Measurements from ENCODE around the gene KLRG1.

KLRG1 gene

GRCh38 chr12:8953773-8954402, 35.5 kb upstream of the KLRG1 start:
- H3K4me3 ChIP-seq = no peak overlapping the region
- no peaks in the 10 kb centered on the region for H3K9me3 ChIP-seq
- H3K4me1 ChIP-seq = peaks cover 0 to 9% (median 2%) of the 10 kb centered on the region in 4 donors
- TF ChIP-seq, protein P1, sequence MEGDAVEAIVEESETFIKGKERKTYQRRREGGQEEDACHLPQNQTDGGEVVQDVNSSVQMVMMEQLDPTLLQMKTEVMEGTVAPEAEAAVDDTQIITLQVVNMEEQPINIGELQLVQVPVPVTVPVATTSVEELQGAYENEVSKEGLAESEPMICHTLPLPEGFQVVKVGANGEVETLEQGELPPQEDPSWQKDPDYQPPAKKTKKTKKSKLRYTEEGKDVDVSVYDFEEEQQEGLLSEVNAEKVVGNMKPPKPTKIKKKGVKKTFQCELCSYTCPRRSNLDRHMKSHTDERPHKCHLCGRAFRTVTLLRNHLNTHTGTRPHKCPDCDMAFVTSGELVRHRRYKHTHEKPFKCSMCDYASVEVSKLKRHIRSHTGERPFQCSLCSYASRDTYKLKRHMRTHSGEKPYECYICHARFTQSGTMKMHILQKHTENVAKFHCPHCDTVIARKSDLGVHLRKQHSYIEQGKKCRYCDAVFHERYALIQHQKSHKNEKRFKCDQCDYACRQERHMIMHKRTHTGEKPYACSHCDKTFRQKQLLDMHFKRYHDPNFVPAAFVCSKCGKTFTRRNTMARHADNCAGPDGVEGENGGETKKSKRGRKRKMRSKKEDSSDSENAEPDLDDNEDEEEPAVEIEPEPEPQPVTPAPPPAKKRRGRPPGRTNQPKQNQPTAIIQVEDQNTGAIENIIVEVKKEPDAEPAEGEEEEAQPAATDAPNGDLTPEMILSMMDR (IDR thresholded peaks at IDR 0.05) = no peak
- intact Hi-C loops (cut with DNase I; ENCODE audit: low total_unique reads) = loop anchor here (10.0 kb wide), 1 partner anchor 81 kb away; no protein-coding TSS in a partner anchor
- no peak overlapping the region for H3K27ac ChIP-seq
- no peaks in the 10 kb centered on the region for H3K27me3 ChIP-seq
- DNase-seq = no peak
- no peaks in the 10 kb centered on the region for H3K36me3 ChIP-seq

- Histone ChIP-seq H3K27me3 (no peaks in the 10 kb centered on the region), H3K4me1 (peaks cover 0 to 3% (median 0%) of the 10 kb centered on the region in 4 donors), H3K4me3 (no peak overlapping the region), H3K27ac (no peak overlapping the region), H3K36me3 (no peaks in the 10 kb centered on the region), H3K9me3 (no peaks in the 10 kb centered on the region)
- intact Hi-C loops (cut with DNase I; ENCODE audit: low total_unique reads) = loop anchor here (10.0 kb wide), 1 partner anchor 79 kb away; no protein-coding TSS in a partner anchor
- TF ChIP-seq, protein P1 (IDR thresholded peaks at IDR 0.05) = no peak
- no peak for DNase-seq
Observed at GRCh38 chr12:8956073-8956472, 33.3 kb upstream of the KLRG1 start.

- H3K36me3 ChIP-seq = no peaks in the 10 kb centered on the region
- H3K27ac ChIP-seq = no peak overlapping the region
- no peaks in the 10 kb centered on the region for H3K4me1 ChIP-seq
- intact Hi-C loops (cut with DNase I; ENCODE audit: low total_unique reads) = loop anchor here (10.0 kb wide), 1 partner anchor 78 kb away; no protein-coding TSS in a partner anchor
- no peaks in the 10 kb centered on the region for H3K27me3 ChIP-seq
- H3K9me3 ChIP-seq = no peaks in the 10 kb centered on the region
- no peak for DNase-seq
- TF ChIP-seq, protein P1 (IDR thresholded peaks at IDR 0.05) = no peak
- no peak overlapping the region for H3K4me3 ChIP-seq
Observed at GRCh38 chr12:8956772-8957171, 32.6 kb upstream of the KLRG1 start.

DNA sequence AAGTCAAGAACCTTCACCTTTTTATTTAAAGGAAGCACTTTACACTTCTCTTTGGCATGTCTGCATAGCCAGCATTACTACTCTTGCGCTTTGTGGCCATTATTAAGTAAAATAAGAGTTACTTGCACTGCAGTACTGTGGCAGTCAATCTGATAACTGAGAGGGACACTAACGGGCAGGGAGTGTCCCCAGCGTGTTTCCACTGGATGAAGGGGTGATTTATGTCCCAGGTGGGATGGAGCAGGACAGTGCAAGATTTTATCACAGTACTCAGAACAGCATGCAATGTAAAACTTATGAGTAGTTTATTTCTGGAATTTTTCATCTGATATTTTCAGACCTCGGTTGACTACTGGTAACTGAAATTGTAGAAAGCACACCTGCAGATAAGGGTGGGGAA, 31.8 kb upstream of the KLRG1 start:
- intact Hi-C loops (cut with DNase I; ENCODE audit: low total_unique reads) = loop anchor here (10.0 kb wide), 1 partner anchor 77 kb away; no protein-coding TSS in a partner anchor
- TF ChIP-seq, protein P1 (IDR thresholded peaks at IDR 0.05) = no peak
- no peak for DNase-seq

GRCh38 chr12:8958066-8958465, 31.3 kb upstream of the KLRG1 start:
- TF ChIP-seq, protein P1 (IDR thresholded peaks at IDR 0.05) = no peak

More for the DNA sequence above, 31.8 kb upstream of the KLRG1 start:
- H3K9me3 ChIP-seq = no peaks in the 10 kb centered on the region
- no peak overlapping the region for H3K27ac ChIP-seq
- no peaks in the 10 kb centered on the region for H3K27me3 ChIP-seq
- H3K4me1 ChIP-seq = no peaks in the 10 kb centered on the region
- H3K36me3 ChIP-seq = no peaks in the 10 kb centered on the region
- no peak overlapping the region for H3K4me3 ChIP-seq

More at GRCh38 chr12:8958066-8958465, 31.3 kb upstream of the KLRG1 start:
- no peaks in the 10 kb centered on the region for H3K4me1 ChIP-seq
- intact Hi-C loops (cut with DNase I; ENCODE audit: low total_unique reads) = loop anchor here (10.0 kb wide), 1 partner anchor 77 kb away; no protein-coding TSS in a partner anchor
- H3K27ac ChIP-seq = no peak overlapping the region
- H3K9me3 ChIP-seq = no peaks in the 10 kb centered on the region
- no peaks in the 10 kb centered on the region for H3K27me3 ChIP-seq
- no peak for DNase-seq
- no peaks in the 10 kb centered on the region for H3K36me3 ChIP-seq
- no peak overlapping the region for H3K4me3 ChIP-seq

All from tibial artery (tissue), 4 donors.